ENCODE measurements around the gene ANKFN1. TPM values are rescaled to one million over a fixed set of nuclear protein-coding genes. Genes with fewer than 3 reads are reported as not detected.

ANKFN1 gene
- total and polyA plus RNA-seq, 10 of the 15 experiments (the other 5 are each of a cell fraction or from before 2014, with no cell fraction given), result 0.19 TPM; not detected in 9

DNA sequence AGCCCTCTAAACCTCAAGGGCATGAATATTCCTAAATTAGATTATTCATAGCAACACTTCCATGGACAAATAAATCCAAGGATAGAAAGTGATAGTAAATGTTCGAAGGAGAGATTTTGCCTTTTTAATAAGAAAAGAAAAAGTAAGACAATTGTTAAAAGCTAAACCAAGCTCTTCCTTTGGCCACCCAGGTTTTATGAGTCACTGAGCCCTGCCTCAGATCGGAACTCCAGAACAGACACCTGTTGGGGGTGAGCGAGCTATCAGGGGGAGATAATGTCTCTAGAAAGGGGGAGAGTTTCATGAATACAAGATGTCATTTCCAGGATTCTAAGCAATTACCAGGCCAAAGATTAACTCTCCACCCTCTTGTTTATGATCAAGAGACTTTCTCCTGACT is 171.4 kb downstream of the ANKFN1 start:
- TF ChIP-seq RUNX3 (IDR thresholded peaks at IDR 0.05; ENCODE audit: low read length) (no peak), MTA2 (IDR thresholded peaks at IDR 0.05; ENCODE audit: low read depth) (no peak), JUND (IDR thresholded peaks at IDR 0.05; ENCODE audit: low read depth, low read length) (no peak), HDAC6 (IDR thresholded peaks at IDR 0.05; ENCODE audit: unreplicated experiment) (no peak), ZNF384 (IDR thresholded peaks at IDR 0.05; ENCODE audit: borderline replicate concordance, low read depth, low read length) (no peak), ZNF207 (IDR thresholded peaks at IDR 0.05; ENCODE audit: borderline replicate concordance) (no peak), NFXL1 (IDR thresholded peaks at IDR 0.05; ENCODE audit: borderline replicate concordance) (no peak), CBX3 (IDR thresholded peaks at IDR 0.05; ENCODE audit: borderline replicate concordance, low read depth) (no peak), HCFC1 (IDR thresholded peaks at IDR 0.05; ENCODE audit: low read length) (no peak), PAX8 (IDR thresholded peaks at IDR 0.05) (no peak), GABPA (IDR thresholded peaks at IDR 0.05; ENCODE audit: low read depth) (no peak), MYC (IDR thresholded peaks at IDR 0.05; ENCODE audit: insufficient read depth, insufficient read length, insufficient replicate concordance, low read length, severe bottlenecking) (no peak), ZNF24 (IDR thresholded peaks at IDR 0.05) (no peak), SREBF2 (IDR thresholded peaks at IDR 0.05; ENCODE audit: low read length) (no peak), ATF7 (IDR thresholded peaks at IDR 0.05; ENCODE audit: low read depth) (no peak)
- TF ChIP-seq, protein P1, sequence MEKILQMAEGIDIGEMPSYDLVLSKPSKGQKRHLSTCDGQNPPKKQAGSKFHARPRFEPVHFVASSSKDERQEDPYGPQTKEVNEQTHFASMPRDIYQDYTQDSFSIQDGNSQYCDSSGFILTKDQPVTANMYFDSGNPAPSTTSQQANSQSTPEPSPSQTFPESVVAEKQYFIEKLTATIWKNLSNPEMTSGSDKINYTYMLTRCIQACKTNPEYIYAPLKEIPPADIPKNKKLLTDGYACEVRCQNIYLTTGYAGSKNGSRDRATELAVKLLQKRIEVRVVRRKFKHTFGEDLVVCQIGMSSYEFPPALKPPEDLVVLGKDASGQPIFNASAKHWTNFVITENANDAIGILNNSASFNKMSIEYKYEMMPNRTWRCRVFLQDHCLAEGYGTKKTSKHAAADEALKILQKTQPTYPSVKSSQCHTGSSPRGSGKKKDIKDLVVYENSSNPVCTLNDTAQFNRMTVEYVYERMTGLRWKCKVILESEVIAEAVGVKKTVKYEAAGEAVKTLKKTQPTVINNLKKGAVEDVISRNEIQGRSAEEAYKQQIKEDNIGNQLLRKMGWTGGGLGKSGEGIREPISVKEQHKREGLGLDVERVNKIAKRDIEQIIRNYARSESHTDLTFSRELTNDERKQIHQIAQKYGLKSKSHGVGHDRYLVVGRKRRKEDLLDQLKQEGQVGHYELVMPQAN (conservative IDR thresholded peaks at IDR 0.05), result no peak
- Histone ChIP-seq H2AFZ (ENCODE audit: control insufficient read depth, low read depth, low read length) (no peak overlapping the region), H3K36me3 (ENCODE audit: control insufficient read depth in 2 of 2, insufficient read depth in 2 of 2, low read length in 1 of 2) (no peaks in the 10 kb centered on the region), H3K27ac (ENCODE audit: control insufficient read depth, insufficient read depth) (no peak overlapping the region), H3K27me3 (replicated peaks in 1 of 2; ENCODE audit: control insufficient read depth in 2 of 2, insufficient read depth in 2 of 2, low read length in 1 of 2) (no peaks in the 10 kb centered on the region), H3K4me2 (ENCODE audit: control insufficient read depth, insufficient read depth) (no peak overlapping the region), H3K9me3 (replicated peaks; ENCODE audit: control insufficient read depth, insufficient read depth, low read length) (no peaks in the 10 kb centered on the region), H3K4me1 (ENCODE audit: control insufficient read depth, insufficient read depth, low read length) (no peaks in the 10 kb centered on the region), H4K20me1 (ENCODE audit: control insufficient read depth, insufficient read depth) (no peaks in the 10 kb centered on the region), H3K4me3 (no peak overlapping the region), H3K79me2 (ENCODE audit: control insufficient read depth, insufficient read depth, low read length) (no peaks in the 10 kb centered on the region), H3K9ac (ENCODE audit: control insufficient read depth, insufficient read depth, low read length) (no peak overlapping the region)
- POLR2A ChIA-PET, result no interaction called here
- BruUV-seq (replicated peaks), result no TSS peak
- CTCF ChIA-PET, result no interaction called here
- no peak for ATAC-seq
- SMC1A ChIA-PET (ENCODE audit: uncharacterized antibody, unreplicated experiment), result interaction anchor here (0.6 kb wide), 1 partner anchor 626 kb away, joined by 3 read pairs; no protein-coding TSS in a partner anchor
- in situ Hi-C loops (cut with MboI) (no loop called here), intact Hi-C loops (cut with micrococcal nuclease; ENCODE audit: unreplicated experiment) (no loop called here)
- RAD21 ChIA-PET (ENCODE audit: unreplicated experiment), result interaction anchor here (1.2 kb wide), 1 partner anchor 153 kb away, joined by 3 read pairs; no protein-coding TSS in a partner anchor
- FAIRE-seq, result no peak
- DNase-seq (ENCODE audit: low read depth, low spot score), result no peak
- 23% methylated on average over 3 of the region's 3 CpGs for WGBS (ENCODE audit: insufficient coverage, insufficient replicate concordance, low lambda C conversion rate, missing lambda C conversion rate)
